ENCODE data around the gene TNFRSF14. TPM values are rescaled to one million over a fixed set of nuclear protein-coding genes. Genes with fewer than 3 reads are reported as not detected.

The TNFRSF14 gene
- total RNA-seq, 1 donor from 2014 or later, result 0.36 TPM

DNA sequence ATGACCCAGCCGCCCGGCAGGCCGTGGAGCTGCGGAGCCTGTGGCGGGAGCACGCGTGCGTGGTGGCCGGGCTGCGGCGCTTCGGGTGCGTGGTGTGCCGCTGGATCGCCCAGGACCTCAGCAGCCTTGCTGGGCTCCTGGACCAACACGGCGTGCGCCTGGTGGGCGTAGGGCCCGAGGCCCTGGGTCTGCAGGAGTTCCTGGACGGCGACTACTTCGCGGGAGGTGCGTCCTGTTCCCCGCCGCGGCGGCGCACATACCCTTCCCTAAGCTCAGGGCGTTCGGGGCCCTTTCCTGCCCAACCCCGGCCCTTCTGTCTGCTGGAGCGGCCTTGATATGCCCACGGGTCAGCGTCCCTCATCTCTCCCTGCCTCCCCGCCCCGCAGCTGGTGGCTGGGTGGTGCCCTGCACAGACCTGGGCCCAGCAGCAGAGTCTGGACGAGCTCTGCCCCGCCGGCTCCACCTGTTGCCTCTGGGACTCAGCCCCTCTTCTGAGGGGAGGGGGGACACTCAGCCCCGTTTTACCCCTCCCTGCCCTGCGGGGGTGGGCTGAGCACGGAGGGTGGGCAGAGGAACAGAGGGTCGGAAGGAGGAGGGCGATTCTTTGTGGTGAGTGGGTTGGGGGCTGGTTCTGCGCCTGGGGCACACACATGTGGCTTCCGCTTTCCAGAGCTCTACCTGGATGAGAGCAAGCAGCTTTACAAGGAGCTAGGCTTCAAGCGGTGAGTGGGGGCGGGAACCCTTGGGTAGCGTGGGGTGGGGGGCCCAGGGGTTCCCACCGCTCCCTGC is 31.1 kb downstream of the TNFRSF14 start:
- Mint-ChIP-seq H3K36me3 (ENCODE audit: low read depth, unreplicated experiment) (no peaks in the 10 kb centered on the region), H3K9me3 (ENCODE audit: unreplicated experiment) (no peaks in the 10 kb centered on the region), H3K27me3 (ENCODE audit: low read depth, unreplicated experiment) (no peaks in the 10 kb centered on the region), H3K4me1 (ENCODE audit: low read depth, unreplicated experiment) (peaks cover 10% of the 10 kb centered on the region), H3K27ac (ENCODE audit: unreplicated experiment) (no peak overlapping the region), H3K4me3 (ENCODE audit: unreplicated experiment) (peak overlapping the region; percentile 80)
- Histone ChIP-seq H2AFZ (ENCODE audit: low read depth, low read length) (peak overlapping the region; percentile 91), H3K4me3 (ENCODE audit: insufficient read depth, low read depth, low read length) (peak overlapping the region; percentile 74), H3K4me2 (ENCODE audit: low read length) (peak overlapping the region; percentile 100), H3K27ac (ENCODE audit: low read depth, low read length) (no peak overlapping the region), H3K4me1 (ENCODE audit: insufficient read depth, low read length) (peaks cover 15% of the 10 kb centered on the region), H3K9ac (ENCODE audit: low read length) (peak overlapping the region; percentile 77), H3K27me3 (ENCODE audit: insufficient read depth, low read length) (no peaks in the 10 kb centered on the region), H3K36me3 (ENCODE audit: insufficient read depth, low read length) (no peaks in the 10 kb centered on the region), H3K9me3 (ENCODE audit: insufficient read depth, low read depth, low read length) (no peaks in the 10 kb centered on the region), H3K79me2 (ENCODE audit: insufficient read depth, low read length) (no peaks in the 10 kb centered on the region), H4K20me1 (ENCODE audit: insufficient read depth, low read length) (no peaks in the 10 kb centered on the region)
- FAIRE-seq (no peak), DNase-seq (ENCODE audit: low read depth) (peak; percentile 12)
- no peak for TF ChIP-seq EZH2 (IDR thresholded peaks at IDR 0.05; ENCODE audit: insufficient read depth, low read length)
- TF ChIP-seq, protein P1, sequence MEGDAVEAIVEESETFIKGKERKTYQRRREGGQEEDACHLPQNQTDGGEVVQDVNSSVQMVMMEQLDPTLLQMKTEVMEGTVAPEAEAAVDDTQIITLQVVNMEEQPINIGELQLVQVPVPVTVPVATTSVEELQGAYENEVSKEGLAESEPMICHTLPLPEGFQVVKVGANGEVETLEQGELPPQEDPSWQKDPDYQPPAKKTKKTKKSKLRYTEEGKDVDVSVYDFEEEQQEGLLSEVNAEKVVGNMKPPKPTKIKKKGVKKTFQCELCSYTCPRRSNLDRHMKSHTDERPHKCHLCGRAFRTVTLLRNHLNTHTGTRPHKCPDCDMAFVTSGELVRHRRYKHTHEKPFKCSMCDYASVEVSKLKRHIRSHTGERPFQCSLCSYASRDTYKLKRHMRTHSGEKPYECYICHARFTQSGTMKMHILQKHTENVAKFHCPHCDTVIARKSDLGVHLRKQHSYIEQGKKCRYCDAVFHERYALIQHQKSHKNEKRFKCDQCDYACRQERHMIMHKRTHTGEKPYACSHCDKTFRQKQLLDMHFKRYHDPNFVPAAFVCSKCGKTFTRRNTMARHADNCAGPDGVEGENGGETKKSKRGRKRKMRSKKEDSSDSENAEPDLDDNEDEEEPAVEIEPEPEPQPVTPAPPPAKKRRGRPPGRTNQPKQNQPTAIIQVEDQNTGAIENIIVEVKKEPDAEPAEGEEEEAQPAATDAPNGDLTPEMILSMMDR (IDR thresholded peaks at IDR 0.05; ENCODE audit: insufficient read depth, low read depth, low read length), result no peak

DNA sequence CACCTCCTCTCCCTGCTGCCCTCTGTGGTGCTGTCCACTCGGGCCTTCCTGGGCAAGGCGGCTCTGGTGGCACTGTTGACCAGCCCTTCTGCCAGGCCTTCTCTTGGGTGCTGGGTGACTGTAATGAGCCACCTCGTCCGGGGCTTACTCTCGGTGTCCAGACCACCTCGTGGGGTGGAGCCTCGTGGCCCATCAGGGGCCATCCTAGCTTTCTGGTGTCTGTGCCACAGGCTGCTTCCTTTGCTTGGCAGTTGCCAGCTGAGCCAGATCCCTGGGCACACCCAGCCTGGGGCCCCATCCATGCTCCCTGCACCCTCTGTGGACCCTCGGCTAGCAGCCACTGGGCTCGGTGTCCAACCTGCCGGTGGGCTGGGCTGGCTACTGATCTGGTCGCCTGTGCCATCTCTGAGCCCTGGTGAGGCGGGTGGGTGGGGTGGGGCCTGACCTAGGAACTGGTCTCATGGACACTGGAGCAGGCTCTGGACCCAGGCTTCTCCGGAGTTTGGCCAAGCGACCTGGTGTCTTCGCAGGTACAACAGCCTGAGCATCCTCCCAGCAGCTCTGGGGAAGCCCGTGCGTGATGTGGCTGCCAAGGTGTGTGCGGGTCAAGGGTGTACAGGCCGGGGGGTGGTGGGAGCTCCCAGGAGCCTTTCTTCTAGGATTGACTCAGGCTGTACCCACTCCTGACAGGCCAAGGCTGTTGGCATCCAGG is 31.8 kb downstream of the TNFRSF14 start:
- Histone ChIP-seq H3K4me1 (ENCODE audit: insufficient read depth, low read length) (peaks cover 15% of the 10 kb centered on the region), H3K9me3 (ENCODE audit: insufficient read depth, low read depth, low read length) (no peaks in the 10 kb centered on the region), H3K27ac (ENCODE audit: low read depth, low read length) (no peak overlapping the region), H3K4me2 (ENCODE audit: low read length) (peak overlapping the region; percentile 100), H3K4me3 (ENCODE audit: insufficient read depth, low read depth, low read length) (no peak overlapping the region), H3K79me2 (ENCODE audit: insufficient read depth, low read length) (no peaks in the 10 kb centered on the region), H3K9ac (ENCODE audit: low read length) (no peak overlapping the region), H2AFZ (ENCODE audit: low read depth, low read length) (no peak overlapping the region), H4K20me1 (ENCODE audit: insufficient read depth, low read length) (no peaks in the 10 kb centered on the region), H3K36me3 (ENCODE audit: insufficient read depth, low read length) (no peaks in the 10 kb centered on the region), H3K27me3 (ENCODE audit: insufficient read depth, low read length) (no peaks in the 10 kb centered on the region)
- H3K27me3 Mint-ChIP-seq (ENCODE audit: low read depth, unreplicated experiment), result no peaks in the 10 kb centered on the region
- no peak overlapping the region for H3K27ac Mint-ChIP-seq (ENCODE audit: unreplicated experiment)
- H3K4me3 Mint-ChIP-seq (ENCODE audit: unreplicated experiment), result peak overlapping the region; percentile 80
- H3K36me3 Mint-ChIP-seq (ENCODE audit: low read depth, unreplicated experiment), result no peaks in the 10 kb centered on the region
- FAIRE-seq (no peak), DNase-seq (ENCODE audit: low read depth) (no peak)
- TF ChIP-seq EZH2 (IDR thresholded peaks at IDR 0.05; ENCODE audit: insufficient read depth, low read length), result no peak
- TF ChIP-seq, protein P1 (IDR thresholded peaks at IDR 0.05; ENCODE audit: insufficient read depth, low read depth, low read length), result no peak
- peaks cover 8% of the 10 kb centered on the region for H3K4me1 Mint-ChIP-seq (ENCODE audit: low read depth, unreplicated experiment)
- no peaks in the 10 kb centered on the region for H3K9me3 Mint-ChIP-seq (ENCODE audit: unreplicated experiment)
